IPS-18c (cell line): ENCODE results near the gene ZFYVE9.
"Not testable (repeated sequence)": the region's sequence is repeated elsewhere in the genome, so short reads cannot be mapped to it uniquely, and the experiment has no call there.

Source experiments
- H3K4me3 ChIP-seq: 2 replicates; pipeline ENCODE4 v1.7.0; 2013; ENCODE audit warnings: low read depth, mild to moderate bottlenecking, low read length, moderate library complexity; ENCODE audit not compliant: insufficient read depth
- H3K9me3 ChIP-seq: one replicate; pipeline ENCODE4 v1.6.1; 2013; ENCODE audit warnings: mild to moderate bottlenecking, low read length, moderate library complexity; ENCODE audit not compliant: control insufficient read depth, insufficient read depth

ZFYVE9 gene

GRCh38 chr1:52365746-52366516 lies 224.0 kb downstream of the ZFYVE9 start, which contains the start of gene CC2D1B:
Gene CC2D1B, minus strand, starts transcription at chr1:52366205. Its CDS starts 1,585 bp downstream, at chr1:52364620.
- no peaks in the 10 kb centered on the region for H3K9me3 ChIP-seq
- peak within 1 kb of the TSS; percentile 94 for H3K4me3 ChIP-seq

DNA sequence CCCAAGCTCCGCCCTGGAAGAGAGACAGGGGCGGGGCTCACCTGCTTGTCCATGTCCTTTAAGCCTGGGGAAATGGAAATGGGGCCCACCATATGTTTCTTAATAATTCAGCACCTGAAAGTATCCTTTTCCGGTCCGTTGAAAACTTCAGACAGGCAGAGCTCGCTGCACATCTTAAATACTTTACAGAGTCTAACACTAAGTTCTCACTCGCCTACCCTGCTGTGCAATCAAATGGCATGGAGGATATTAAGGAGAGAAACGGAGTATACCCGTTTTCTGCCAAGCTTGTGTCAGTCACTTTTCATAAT lies 224.6 kb downstream of the ZFYVE9 start:
- Histone ChIP-seq H3K4me3 (peak overlapping the region; percentile 94), H3K9me3 (no peaks in the 10 kb centered on the region)

DNA sequence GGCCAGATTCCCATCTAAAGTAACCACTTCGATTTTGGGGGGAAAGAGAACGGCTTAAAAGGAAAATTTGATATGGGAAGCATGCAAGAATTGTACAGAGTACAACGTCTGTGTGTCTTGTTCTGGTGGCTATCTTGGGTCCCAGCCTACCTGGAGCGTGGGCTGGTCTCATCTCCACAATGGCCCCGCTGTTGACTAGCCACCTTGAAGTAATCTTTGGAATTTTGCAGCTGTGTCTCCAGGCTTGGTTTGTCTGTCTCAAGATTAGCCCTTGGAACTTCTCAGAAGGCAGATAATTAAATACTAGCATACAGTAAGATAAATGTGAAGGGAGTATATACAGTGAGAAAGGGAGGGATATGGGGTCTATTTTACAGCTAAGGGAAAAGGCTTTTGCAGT lies 225.4 kb downstream of the ZFYVE9 start:
- Histone ChIP-seq H3K4me3 (no peak overlapping the region), H3K9me3 (no peaks in the 10 kb centered on the region)

DNA sequence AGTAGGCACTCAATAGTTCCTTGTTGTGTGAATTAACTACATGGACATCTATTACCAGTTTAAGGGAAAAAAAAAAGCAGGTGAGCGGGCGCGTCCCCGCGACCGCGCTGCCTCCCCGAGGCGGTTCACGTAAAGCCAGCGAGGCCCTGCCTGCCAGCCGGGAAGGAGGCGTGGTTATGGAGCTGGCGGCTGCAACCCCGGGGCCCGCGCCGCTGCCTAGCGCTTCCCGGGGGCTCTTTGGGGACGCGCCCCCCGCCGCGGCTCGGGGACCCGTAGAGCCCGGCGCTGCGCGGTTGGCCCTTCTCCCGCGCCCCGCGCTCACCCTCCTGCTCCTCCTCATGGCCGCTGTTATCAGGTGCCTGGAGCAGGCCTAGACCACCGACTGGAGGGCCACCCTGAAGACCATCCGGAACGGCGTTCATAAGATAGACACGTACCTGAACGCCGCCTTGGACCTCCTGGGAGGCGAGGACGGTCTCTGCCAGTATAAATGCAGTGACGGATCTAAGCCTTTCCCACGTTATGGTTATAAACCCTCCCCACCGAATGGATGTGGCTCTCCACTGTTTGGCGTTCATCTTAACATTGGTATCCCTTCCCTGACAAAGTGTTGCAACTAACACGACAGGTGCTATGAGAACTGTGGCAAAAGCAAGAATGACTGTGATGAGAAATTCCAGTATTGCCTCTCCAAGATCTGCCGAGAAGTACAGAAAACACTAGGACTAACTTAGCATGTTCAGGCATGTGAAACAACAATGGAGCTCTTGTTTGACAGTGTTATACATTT lies 226.7 kb downstream of the ZFYVE9 start:
- H3K4me3 ChIP-seq: peak overlapping the region; percentile 61; the same call in 1 of the 2 replicates
- no peaks in the 10 kb centered on the region for H3K9me3 ChIP-seq

DNA sequence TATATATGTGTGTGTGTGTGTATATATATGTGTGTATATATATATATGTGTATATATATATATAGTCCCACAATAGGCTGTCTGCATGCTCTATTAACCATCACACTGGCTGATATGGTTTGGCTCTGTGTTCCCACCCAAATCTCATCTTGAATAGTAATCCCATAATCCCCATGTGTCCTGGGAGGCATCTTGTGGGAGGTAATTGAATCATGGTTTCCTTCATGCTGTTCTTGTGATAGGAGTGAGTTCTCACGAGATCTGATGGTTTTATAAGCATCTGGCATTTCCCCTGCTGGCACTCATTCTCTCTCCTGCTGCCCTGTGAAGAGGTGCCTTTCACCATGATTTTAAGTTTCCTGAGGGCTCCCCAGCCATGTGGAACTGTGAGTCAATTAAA lies 228.0 kb downstream of the ZFYVE9 start:
- H3K9me3 ChIP-seq: not testable (repeated sequence)

DNA sequence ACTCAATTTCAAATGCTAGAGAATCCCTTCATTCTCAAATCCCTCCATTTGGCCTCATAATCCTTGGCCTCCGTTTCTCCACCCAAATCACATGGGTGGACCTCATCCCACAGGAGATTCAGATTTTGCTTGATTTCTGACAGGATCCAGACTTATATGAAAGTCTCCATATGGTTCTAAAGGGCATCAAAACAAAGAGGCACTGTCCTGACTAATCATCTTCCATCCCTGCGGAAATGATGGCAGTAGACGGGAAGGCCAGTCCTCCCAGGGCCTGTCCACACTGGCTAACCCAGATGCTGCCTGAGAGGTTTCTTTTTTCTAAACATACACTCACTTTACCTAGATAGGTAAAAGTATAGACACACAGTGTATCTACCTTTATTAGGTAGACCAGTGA lies 243.5 kb downstream of the ZFYVE9 start:
- H3K9me3 ChIP-seq: no peaks in the 10 kb centered on the region
- H3K4me3 ChIP-seq: no peak overlapping the region

More for the DNA sequence above, 228.0 kb downstream of the ZFYVE9 start:
- not testable (repeated sequence) for H3K4me3 ChIP-seq

DNA sequence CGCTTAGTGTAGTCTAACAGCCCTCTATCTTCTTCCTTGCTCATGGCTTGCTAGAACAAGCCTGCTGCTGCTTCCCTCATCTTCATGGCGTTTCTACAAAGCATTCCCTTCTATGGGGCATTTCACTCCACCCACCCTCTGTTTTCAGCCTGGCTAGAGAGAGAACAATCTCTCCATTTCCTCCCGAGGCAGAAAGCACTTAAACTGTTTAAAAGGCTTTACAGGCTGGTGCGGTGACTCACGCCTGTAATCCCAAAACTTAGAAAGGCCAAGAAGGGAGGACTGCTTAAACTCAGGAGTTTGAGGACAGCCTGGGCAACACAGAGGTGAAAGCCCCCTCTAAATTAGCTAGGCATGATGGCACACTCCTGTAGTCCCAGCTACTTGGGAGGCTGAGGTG lies 244.6 kb downstream of the ZFYVE9 start:
- H3K4me3 ChIP-seq: no peak overlapping the region
- H3K9me3 ChIP-seq: no peaks in the 10 kb centered on the region

DNA sequence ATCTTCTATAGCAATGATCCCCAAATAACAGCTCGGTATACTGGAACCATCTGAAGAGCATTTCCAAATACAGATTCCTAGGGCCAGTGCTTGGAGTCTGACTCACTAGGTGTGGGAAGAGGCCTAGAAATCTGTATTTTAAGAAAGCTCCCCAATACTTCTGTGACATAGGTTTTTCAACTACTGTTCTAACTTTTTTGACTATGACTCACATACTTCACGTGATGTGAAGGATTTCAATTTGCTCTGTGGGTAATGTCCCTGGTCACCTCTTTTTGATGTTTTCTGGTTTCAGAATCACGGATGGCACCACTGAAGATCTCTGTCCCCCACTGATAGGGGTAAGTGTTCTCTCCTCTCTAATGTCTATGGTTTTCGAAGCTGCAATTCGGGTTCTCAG lies 251.3 kb downstream of the ZFYVE9 start:
- no peak overlapping the region for H3K4me3 ChIP-seq
- no peaks in the 10 kb centered on the region for H3K9me3 ChIP-seq
